ENCODE results near the gene BHLHE40. TPM values are rescaled to one million over a fixed set of nuclear protein-coding genes. Genes with fewer than 3 reads are reported as not detected.
A peak's percentile ranks its signal among the peaks of the same experiment; 100 is the strongest.
"Not testable (repeated sequence)": the region's sequence is repeated elsewhere in the genome, so short reads cannot be mapped to it uniquely, and the experiment has no call there.

Gene BHLHE40
- total RNA-seq, 1 donor from 2014 or later, result 288 TPM

DNA sequence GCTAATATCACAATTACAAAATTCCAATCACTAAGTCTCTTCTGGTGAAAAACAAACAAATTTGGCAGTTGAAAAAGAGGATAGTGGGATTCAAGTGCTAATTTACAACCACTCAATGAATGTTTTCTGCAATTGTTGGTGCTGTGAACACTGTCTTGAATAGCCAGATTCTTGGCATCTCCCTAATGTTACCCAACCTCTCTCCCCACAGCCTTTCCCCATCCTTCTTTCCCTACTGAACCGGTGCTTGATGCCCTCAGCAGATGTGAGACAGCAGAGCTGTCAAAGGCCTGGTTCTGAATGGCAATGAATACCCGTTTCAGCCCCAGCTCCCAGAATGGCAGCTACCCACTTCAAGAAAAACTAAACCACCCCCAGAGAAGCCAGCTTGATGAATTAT is 22.5 kb upstream of the BHLHE40 start:
- no peak for DNase-seq (ENCODE audit: low spot score)
- intact Hi-C loops (cut with DNase I), result no loop called here
- ATAC-seq, result peak; percentile 81

DNA sequence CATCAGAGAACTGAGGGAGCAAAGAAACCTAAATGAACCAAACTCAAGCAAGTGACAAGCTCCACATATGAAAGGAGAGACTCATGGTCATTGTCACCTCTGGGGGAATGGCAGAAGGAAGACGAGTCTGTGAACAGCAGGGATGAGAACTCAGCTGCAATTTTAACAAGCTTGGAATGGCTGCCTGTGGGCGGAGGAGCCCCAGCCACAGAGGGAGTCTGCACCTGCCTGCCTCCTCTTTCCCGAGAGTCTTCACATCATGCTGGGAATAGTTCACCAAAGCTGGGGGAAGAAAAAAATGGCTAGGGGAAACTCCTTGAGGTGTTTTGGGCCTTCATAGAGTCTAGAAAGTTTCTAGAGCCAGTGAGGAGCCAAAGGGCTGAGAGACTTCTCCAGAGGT is 21.3 kb upstream of the BHLHE40 start:
- intact Hi-C loops (cut with DNase I), result no loop called here
- no peak for DNase-seq (ENCODE audit: low spot score)
- ATAC-seq, result no peak

DNA sequence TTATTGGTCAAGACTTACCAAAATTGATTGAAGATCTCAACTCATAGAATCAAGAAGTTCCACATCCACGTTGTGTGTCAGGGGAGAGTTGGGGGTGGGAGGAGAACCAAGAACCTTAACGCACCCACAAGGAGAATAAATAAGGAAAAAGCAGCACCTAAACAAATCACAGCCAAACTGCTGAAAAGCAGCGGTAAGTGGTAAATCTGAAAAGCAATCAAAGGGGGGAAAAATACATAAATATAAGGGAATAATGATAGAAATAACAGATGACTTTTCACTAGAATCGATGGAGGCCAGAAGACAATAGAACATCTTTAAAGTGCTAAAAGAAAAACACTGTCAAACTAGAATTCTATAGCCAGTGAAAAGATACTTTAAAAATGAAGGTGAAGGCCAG is 20.1 kb upstream of the BHLHE40 start:
- intact Hi-C loops (cut with DNase I), result no loop called here
- DNase-seq (ENCODE audit: low spot score), result no peak
- no peak for ATAC-seq

DNA sequence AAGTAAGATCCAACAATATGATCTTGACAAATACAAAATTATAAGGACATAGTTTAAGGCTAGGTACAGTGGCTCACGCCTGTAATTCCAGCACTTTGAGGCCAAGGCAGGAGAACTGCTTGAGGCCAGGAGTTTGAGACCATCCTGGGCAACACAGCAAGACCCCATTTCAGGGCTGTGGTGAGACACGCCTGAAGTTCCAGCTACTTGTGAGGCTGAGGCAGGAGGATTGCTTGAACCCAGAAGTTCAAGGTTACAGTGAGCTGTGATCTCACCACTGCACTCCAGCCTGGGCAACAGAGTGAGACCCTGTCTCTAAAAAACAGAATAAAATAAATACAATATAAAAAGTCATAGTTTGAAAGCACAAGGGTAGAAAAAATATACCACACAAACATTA is 17.4 kb upstream of the BHLHE40 start:
- intact Hi-C loops (cut with DNase I); DNase-seq (ENCODE audit: low spot score); ATAC-seq: not testable (repeated sequence)

DNA sequence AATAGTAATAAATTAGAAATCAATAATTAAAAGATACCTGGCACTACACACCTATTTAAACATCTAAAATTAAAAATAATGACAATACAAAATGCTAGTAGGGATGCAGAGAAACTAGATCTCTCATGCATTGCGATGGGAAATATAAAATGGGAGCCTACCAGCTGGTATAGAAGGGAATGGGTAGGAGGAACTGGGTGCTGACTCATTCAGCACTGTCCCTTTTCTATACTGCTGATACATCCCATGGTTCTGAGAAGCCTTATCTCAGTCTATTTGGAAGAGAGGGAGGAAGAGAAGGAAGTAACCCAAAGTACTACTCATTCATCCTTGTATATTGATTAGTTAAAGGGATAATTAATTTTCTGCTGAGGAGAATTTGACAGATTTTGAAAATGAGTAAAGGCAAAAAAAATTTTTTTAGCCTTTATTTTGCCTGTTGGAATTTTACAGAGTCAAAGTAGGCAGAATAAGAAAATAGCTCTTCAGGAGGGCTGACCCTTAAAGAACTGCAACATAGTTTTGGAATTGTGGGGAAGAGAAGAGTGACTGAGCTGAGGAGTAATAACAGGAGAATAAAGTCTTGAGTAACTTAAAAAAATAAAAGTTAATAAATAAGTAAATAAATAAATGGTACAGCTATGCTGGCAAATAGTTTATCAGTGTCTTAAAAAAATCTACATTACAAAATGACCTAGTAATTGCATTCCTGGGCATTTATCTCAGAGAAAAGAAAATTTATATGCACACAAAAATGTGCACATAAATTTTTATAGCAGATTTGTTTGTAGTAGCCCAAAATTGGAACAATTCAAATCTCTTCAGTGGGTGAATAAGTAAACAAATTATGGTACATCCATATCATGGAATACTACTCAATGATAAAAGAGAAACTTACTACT is 15.3 kb upstream of the BHLHE40 start:
- intact Hi-C loops (cut with DNase I), result no loop called here
- DNase-seq (ENCODE audit: low spot score) (no peak), ATAC-seq (no peak)

DNA sequence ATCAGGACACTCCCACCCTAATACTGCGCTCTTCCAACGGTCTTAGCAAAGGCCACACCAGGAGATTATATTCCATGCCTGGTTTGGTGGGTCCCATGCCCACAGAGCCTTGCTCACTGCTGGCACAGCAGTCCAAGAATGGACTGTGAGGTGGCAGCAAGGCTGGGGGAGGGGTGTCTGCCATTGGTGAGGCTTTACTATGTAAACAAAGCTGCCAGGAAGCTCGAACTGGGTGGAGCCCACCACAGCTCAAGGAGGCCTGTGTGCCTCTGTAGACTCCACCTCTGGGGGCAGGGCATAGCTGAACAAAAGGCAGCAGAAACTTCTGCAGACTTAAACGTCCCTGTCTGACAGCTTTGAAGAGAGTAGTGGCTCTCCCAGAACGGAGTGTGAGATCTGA is 13.2 kb upstream of the BHLHE40 start:
- ATAC-seq; DNase-seq (ENCODE audit: low spot score); intact Hi-C loops (cut with DNase I): not testable (repeated sequence)

DNA sequence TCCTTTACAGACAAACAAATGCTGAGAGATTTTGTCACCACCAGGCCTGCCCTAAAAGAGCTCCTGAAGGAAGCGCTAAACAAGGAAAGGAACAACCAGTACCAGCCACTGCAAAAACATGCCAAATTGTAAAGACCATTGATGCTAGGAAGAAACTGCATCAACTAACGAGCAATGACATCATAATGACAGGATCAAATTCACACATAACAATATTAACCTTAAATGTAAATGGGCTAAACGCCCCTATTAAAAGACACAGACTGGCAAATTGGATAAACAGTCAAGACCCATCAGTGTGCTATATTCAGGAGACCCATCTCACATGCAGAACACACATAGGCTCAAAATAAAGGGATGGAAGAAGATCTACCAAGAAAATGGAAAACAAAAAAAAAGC is 11.6 kb upstream of the BHLHE40 start:
- ATAC-seq; DNase-seq (ENCODE audit: low spot score); intact Hi-C loops (cut with DNase I): not testable (repeated sequence)

DNA sequence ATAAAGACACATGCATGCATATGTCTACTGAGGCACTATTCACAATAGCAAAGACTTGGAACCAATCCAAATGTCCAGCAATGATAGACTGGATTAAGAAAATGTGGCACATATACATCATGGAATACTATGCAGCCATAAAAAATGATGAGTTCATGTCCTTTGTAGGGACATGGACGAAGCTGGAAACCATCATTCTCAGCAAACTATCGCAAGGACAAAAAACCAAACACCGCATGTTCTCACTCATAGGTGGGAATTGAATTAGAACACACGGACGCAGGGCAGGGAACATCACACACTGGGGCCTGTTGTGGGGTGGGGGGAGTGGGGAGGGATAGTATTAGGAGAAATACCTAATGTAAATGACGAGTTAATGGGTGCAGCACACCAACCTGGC is 7.8 kb upstream of the BHLHE40 start:
- ATAC-seq; DNase-seq (ENCODE audit: low spot score); intact Hi-C loops (cut with DNase I): not testable (repeated sequence)

DNA sequence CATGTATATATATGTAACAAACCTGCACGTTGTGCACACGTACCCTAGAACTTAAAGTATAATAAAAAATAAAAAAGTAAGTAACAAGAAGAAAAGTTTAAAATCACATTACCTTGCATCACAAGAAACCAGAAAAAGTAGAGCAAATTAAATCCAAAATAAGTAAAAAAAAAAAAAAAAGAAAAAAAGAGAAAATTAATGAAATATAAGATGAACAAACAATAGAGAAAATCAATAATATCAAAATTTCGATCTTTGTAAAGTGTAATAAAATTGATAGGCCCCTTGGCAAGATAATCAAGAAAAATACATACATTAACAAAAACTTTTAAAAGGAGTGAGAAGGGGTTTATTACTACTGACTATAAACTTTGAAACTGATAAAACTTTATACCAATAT is 7.4 kb upstream of the BHLHE40 start:
- DNase-seq (ENCODE audit: low spot score) (no peak), ATAC-seq (no peak)
- intact Hi-C loops (cut with DNase I), result no loop called here

DNA sequence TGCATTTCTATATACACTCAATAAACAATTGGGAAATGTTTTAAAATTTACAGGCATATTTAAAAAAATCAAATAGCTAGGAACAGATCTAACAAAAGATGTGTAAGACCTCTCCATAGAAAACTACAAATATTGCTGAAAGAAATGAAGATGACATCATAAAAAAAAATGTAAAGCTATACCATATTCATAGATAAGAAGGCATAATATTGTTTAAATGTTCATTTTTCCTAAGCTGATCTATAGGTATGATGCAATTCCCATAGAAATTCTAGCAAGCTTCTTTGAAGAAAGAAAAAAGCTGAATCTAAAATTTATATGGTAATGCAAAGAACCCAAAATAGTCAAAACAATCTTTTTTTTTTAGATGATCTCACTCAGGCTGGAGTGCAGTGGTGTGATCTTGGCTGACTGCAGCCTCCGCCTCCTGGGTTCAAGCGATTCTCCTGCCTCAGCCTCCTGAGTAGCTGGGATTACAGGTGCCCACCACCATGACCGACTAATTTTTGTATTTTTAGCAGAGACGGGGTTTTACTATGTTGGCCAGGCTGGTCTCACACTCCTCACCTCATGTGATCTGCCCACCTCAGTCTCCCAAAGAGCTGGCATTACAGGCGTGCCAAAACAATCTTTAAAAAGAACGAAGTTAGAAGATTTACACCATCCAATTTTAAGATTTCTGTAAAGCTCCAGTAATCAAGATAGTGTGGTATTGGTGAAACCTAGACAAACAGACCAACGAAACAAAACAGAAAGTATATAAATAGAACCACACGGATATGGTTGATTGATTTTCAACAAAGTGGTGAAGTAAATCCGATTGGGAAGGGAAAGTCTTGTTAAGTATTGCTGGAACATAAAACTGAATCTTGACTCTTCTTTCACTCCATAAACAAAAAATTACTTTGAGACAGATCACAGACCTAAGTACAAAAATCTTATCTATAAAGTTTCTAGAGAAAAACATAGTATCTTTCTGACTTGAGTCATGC is 6.3 kb upstream of the BHLHE40 start:
- DNase-seq (ENCODE audit: low spot score) (no peak), ATAC-seq (no peak)
- intact Hi-C loops (cut with DNase I), result no loop called here

DNA sequence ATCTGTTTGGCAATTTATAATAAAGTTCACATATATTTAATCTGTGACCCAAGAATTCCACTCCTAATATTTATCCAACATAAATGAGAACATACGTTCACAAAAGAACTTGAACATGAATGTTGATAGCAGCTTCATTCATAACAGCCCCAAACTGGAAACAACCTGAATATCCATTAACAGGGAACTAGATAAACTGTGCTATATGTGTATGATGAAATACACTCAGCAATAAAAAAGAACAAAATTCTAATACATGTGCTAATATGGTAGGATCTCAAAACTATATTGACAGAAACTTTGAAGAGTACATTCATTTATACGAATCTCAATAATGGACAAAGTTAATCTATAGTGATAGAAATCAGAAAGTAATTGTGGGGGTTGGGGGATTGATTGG is 5.1 kb upstream of the BHLHE40 start:
- intact Hi-C loops (cut with DNase I), result no loop called here
- no peak for ATAC-seq
- DNase-seq (ENCODE audit: low spot score), result no peak

DNA sequence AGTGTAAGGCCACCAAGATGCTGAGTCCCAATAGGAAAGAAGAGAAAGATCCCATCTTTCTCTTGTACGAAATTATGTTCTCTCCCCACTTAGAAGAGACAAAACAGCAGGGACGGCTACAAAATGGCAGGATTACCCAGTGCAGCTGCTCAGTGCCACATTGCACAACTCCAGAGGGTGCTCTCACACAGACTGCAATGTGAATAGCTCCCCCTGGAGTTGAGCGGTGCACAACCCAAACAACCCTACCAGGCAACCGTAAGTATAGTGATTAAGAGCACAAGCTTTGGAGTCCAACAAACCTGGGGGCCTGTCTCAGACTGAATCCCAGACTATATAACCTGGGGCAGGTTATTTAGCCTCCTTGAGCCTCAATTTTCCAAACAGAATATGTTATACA is 3.1 kb upstream of the BHLHE40 start:
- intact Hi-C loops (cut with DNase I), result no loop called here
- ATAC-seq (no peak), DNase-seq (ENCODE audit: low spot score) (peak; percentile 70)

DNA sequence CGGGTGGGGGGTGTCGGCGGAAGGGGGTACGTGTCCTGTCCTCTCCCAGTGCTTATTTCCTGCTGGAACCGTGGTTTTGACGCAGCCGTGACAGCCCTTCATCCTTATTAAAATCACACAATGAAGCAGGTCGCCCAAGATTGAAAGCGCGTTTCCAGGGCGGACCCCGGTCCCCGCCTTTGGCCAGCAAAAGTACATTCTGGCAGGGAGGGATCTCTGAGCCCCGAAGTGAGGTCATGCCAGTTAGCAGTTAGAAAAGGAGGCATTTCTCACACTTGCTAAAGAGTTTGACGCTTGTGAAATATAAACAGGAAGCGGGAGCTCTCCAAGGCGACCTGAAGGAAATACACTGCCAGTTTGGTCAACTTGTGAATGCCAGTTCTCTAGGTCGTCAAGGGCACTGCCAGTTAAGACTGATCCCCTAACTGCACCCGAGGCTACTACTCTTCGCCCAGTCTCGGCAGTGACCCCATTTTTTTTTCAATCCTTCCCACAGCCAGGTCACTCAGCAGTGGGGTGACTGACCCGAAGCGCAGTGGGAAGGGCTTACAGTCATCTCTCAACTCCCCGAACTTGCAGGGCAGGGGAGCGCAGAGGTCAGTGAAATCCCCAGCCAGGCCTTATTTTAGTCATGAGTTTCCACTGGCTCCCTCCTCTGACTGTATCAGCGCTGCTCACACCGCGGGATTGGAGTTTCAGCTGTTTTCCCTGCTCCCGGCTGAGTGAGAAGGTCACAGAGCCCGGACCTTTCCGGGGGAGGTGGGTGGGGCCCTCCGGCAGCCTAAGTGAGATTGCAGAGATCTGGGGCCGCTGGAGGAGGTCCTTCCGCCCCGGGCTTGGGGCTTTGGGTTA is 2.0 kb upstream of the BHLHE40 start:
- intact Hi-C loops (cut with DNase I), result no loop called here
- DNase-seq (ENCODE audit: low spot score) (peak; percentile 93), ATAC-seq (peak; percentile 66)

DNA sequence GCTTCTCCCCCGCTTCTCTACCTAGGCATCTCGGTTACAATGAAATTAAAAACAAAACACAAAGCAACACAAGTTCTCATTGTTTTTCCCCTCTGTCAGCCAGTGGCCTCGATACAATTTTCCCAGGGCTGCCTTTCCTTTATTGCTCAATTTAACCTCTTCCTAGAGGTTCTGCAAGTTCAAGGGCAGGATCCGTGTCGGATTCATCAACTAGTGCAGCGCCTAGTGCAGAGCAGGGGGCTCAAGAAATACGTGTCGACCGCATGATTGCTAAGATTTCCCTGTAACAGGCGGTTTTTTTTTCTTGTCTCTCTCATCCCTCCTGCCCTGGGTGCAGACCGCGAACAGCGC is 1.4 kb upstream of the BHLHE40 start:
- DNase-seq (ENCODE audit: low spot score), result no peak
- peak; percentile 0 for ATAC-seq
- intact Hi-C loops (cut with DNase I), result no loop called here

DNA sequence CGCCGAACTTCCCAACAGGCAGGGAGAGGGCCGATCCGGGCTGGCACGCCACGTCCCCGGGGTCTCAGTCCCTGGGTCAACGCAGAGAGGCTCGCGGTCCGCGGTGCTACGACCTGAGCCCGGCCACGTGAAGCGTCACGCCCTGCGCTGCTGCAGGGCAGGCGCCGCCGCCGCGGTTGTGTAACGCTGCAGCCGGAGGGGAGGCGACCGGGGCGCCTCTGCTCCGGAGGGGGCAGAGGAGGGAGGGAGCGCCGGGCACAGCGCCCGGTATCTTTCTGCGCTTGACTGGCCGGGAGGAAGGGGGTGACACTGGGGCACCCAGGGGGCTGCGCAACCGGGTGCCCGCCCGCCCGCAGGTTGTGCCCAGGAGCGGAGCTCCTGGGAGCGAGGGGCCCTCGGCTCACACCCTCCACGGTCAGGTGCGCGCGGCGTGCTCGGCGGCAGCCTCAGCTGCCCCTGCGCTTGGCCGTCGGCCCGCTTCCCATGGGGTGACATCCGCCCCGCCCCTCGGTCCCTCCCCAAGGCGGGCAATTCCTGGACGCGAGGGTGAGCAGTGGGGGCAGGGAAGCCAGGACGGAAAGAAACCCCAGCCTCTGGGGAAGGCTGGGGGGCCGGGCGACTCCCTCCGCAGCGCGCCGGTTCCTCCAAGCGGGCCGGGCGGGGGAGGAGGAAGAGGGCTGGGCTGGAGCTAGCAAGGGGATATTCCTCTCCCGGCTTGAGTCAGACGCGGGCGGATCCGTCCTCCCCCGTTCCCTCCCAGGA is 852 bp upstream of the BHLHE40 start:
- intact Hi-C loops (cut with DNase I), result no loop called here
- ATAC-seq, result peak; percentile 79
- DNase-seq (ENCODE audit: low spot score), result peak; percentile 97

DNA sequence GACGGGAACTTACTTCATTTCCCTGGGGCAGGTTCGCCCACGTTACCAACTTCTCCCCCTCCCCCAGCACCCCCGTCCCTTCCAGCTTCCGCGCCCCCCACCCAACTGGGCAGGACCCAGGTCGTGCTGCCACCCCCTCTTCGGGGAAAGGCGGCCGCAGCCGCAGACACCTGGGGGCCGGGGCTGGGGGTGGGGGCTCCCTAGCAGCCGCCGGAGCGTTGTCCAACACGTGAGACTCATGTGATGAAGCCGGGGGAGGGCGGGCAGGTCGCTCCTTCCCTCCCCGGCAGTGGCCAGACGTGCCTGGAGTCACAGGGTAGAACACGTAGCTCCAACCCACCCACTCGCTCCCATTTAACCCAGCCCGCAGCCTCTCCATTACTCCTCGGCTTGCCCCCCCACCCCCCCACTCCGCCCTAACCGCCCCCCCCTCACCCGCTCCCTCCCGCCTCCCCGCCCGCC is 240 bp upstream of the BHLHE40 start:
- ATAC-seq, result peak; percentile 79
- DNase-seq (ENCODE audit: low spot score), result peak; percentile 98
- intact Hi-C loops (cut with DNase I), result no loop called here

DNA sequence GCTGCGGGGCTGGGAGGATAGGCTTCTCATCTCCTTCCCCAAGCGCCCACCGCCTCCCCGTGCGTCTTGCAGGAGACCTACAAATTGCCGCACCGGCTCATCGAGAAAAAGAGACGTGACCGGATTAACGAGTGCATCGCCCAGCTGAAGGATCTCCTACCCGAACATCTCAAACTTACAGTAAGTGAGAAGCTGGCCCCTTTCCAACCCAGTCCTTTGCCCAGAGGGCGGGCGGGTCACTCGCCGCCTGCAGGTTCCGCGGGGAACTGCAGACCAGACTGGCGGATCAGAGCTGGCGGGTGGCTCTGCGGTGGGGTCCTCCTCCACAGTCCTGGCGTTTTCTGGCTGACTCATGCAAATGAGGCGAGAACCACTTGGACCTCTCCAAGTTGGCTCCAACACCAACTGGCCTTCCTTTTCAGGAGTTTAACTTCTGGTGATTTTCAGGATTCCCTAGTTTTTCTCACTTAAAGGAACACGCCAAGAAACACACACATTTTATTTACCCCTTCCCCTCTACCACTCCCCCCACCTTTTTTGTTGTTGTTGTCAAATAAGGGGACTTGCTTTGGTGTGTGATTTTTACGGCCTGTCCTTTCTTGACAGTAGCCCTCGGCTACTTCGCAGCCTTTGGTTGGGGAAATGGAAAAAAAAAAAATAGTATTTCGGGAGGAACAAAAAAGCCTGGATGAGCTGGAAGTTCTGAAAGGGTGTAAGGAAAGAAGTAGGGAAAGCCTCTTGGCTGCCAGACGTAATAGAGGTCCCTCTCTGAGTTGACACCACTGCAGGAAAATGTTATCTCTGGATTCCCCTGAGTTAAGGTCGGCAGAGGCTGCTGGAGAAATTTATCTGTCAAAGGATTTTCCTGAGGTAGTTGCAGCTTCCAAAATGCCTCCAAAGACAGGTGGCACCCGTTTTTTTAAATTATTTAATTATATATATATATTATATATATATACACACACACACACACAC is 1.3 kb downstream of the BHLHE40 start:
- DNase-seq (ENCODE audit: low spot score) (peak; percentile 97), ATAC-seq (peak; percentile 24)
- intact Hi-C loops (cut with DNase I), result no loop called here
